Activated CD8-positive, alpha-beta memory T cell treated with anti-CD3 and anti-CD28 coated beads, Interleukin-2, amount 50 U/mL, for 1 hour (primary cell): ENCODE results near the gene SKIC8.

Experiments used
- DNase-seq: peaks from one replicate; pipeline ENCODE4 v3.0.0-alpha.2; 2020; ENCODE audit errors: extremely low read depth

SKIC8 gene

GRCh38 chr15:78291698-78292097, 7.7 kb downstream of the SKIC8 start:
- DNase-seq: no peak

DNA sequence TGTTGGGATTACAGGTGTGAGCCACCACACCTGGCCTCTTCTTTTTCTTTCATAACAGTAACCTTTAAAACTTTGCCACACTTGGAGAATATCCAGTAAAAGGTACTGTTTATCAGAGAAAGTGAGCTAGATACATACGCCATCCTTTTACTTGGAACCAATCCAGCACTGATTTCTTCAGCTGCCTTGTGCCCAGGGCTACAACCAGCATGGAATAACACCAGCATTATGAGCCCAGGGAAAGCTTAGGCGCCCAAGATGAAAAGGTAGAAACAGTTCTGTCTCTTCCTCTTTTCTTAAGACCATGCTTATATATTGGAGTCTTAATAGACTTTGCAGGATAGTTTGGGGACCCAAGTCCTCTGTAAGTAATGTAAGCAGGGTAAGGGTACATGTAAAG, 8.4 kb downstream of the SKIC8 start:
- DNase-seq: no peak

DNA sequence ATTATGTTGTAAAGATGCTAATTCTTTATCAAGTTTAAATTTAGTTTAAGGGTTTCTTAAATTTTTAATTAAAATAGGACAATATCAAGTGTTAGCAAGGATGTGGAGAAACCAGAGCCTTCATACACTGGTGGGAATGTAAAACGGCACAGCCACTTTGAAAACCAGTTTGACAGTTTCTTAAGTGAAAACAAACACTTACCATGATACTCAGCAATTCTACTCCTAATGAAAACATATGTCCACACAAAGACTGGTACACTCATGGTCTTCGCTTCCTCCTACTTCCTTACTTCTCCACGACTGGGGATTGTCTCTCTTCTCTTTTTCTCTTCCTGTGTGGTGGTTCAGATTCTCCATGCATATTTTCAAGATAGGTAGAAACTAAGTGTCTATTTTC, 9.2 kb downstream of the SKIC8 start:
- DNase-seq: no peak

- no peak for DNase-seq
These were observed 14.7 kb downstream of the SKIC8 start for GRCh38 chr15:78284758-78285157.

- no peak for DNase-seq
These were observed 17.1 kb downstream of the SKIC8 start for GRCh38 chr15:78282324-78282723.

- DNase-seq: no peak
These were observed 18.9 kb downstream of the SKIC8 start for GRCh38 chr15:78280319-78281072.

GRCh38 chr15:78276064-78276943, 23.1 kb downstream of the SKIC8 start:
- DNase-seq: no peak

- no peak for DNase-seq
These were observed 24.4 kb downstream of the SKIC8 start for GRCh38 chr15:78274994-78275393.

DNA sequence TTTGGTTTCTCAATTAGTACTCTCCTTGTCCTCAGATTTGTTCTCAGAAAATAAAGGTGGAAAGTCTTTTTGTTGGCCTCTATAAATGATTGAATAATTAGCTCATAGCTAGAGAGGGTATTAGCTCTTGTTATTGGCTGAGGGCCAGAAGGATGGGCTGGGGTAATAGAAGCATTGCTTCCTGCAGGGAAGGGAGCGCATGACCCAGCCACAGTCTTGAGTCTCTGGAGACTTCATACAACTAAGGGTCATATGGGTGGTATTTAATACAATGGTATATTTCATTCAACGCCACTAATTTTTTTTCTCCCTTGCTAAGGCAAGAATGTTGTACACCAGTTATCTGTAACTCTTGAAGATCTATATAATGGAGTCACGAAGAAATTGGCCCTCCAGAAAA, 26.6 kb downstream of the SKIC8 start:
- no peak for DNase-seq

- DNase-seq: no peak
These were observed 27.1 kb downstream of the SKIC8 start for GRCh38 chr15:78272316-78272715.

- DNase-seq: no peak
These were observed 32.6 kb downstream of the SKIC8 start for GRCh38 chr15:78266806-78267205.

DNA sequence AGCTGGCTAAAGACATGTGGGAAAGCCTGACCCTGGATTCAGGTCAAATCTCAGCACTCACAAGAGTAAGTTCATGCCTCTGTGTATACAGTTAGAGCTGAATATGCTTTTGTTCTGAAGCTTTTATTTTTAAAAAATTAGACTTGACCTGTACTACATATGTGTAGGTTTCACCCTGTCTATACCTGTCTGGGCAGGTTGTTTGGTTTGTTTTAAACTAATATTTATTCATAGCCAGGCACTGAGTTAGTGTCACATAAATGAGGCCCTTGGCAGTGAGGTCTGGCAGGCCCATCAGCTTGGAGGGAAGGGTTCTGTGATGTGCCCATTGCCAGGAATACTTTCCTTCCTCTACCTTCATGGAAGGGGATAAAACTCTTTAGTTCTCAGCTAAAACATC, 33.2 kb downstream of the SKIC8 start:
- DNase-seq: no peak

DNA sequence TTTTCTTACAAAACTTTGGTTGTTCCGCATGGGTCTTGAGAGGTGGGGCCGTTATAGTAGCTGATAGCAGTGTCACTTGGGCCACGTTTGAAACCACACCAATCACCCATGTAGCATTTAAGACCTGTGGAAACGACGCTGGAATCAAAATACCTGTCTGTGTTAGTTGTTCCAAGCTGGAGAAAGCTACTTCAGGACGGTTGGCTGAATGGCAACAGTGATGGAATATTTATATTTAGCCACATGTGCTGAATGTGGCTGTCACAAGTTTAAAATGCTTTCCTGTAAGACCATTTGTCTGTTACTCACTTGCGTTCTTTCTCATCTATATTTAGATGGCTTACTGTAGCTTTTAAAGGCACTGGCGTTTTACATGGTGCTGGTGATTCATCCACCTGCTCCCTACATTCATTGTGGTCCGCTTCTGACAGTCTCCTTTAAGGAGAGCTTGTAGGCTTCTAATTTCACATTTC, 33.6 kb downstream of the SKIC8 start:
- no peak for DNase-seq

DNA sequence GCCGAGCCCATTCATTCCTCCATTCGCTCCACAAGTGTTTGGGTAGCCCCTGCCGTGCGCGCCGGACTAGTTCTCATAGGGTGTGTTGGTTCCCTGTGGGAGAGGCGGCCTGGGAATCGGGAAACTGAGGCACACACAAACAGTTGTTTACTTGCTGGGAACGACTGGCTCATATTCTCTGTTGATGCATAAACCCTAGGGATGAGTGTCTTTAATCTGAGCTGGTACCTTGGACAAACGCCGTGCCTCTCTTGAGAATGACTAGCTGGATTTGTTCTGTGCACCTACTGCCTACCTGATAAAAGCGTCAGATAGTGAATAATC, 34.3 kb downstream of the SKIC8 start:
- no peak for DNase-seq

GRCh38 chr15:78264304-78265136, 34.9 kb downstream of the SKIC8 start, which contains the start of gene DNAJA4:
Gene DNAJA4, plus strand, starts transcription at chr15:78264562. Its CDS starts 202 bp downstream, at chr15:78264764.
- peak; percentile 29 for DNase-seq

- DNase-seq: no peak
These were observed 35.5 kb downstream of the SKIC8 start for GRCh38 chr15:78263907-78264303.

DNA sequence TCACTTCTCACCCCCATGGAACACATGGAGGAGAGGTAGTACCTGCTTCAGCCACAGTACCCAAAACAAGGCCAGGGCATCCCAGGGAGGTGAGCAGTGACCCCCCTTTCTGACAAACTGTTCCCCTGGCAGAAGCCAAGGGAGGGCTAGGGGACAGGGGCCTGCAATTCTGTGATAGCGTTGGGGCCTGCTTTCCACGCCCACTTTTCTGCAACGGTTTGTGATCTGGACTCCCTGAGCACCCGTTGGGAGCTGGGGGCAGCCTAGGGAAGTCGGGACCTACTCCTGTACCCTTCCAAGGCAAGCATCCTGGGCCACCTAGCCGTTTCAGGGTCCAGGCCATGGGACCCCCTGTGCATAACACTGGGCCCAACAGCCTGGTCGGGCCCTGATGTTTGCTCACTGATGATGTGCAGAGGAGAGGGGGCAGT, 36.0 kb downstream of the SKIC8 start:
- DNase-seq: no peak

DNA sequence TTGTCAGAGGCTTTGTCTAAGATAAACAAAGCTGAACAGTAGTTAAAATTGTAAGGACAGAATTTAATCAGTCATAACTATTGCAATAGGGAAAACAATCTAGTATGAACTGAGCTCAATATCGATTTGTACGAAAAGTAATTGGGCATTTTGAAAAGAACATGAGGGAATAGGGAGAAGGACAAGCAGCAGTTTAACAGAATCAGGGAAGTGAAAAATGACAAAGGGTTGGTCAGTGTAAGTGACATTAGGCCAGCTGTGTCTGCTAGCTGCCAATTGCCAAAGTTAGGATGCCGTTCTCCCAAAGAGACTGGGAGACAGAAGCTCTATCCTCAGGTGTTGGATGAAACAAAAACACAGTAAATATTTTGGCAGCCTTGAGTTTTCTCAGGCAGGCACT, 38.3 kb downstream of the SKIC8 start:
- DNase-seq: no peak

GRCh38 chr15:78260489-78260888, 38.9 kb downstream of the SKIC8 start:
- no peak for DNase-seq

- no peak for DNase-seq
These were observed 40.2 kb downstream of the SKIC8 start for GRCh38 chr15:78259232-78259631.

DNA sequence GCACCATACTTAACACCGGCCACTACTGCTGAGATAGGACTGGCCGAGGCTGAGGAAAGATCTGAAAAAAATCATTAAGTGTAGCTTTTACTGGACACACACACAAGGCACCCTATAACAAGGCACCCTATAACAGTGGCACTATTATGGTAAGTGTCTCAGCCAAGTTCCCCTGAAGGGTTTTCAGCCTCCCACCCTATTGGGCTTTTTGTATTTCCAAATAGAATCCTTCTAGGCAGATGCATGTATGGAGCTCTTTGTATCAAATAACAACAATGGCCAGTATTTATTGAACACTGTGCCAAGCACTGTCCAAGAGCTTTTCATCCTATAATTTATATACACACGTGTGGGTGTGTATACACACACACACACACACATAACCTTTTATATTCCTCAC, 41.7 kb downstream of the SKIC8 start:
- DNase-seq: no peak

DNA sequence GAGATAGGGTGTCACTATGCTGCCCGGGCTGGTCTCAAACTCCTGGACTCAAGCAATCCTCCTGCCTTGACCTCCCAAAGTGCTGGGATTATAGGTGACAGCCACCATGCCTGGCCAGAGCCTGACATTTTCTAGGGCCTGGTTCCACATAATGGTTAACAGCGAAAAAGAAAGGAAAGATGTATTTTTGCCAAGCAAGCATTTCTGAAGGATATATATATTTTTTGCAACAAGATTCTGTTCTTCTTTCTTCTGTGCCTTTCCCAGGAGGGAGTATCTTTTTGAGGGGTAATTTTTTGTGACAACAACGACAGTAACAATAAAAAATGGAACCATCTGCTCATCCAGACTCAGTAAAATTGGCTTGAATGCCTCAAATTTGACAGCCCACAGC, 43.4 kb downstream of the SKIC8 start:
- DNase-seq: no peak
